HG02938 (cell line): Measurements from ENCODE around the gene IL18RAP.

Experiments
- ATAC-seq: cut with Tn5 transposase; IDR thresholded peaks from one replicate; pipeline ENCODE4 v1.9.1; 2021; ENCODE audit warnings: mild to moderate bottlenecking, moderate library complexity; ENCODE audit not compliant: unreplicated experiment

Gene IL18RAP

DNA sequence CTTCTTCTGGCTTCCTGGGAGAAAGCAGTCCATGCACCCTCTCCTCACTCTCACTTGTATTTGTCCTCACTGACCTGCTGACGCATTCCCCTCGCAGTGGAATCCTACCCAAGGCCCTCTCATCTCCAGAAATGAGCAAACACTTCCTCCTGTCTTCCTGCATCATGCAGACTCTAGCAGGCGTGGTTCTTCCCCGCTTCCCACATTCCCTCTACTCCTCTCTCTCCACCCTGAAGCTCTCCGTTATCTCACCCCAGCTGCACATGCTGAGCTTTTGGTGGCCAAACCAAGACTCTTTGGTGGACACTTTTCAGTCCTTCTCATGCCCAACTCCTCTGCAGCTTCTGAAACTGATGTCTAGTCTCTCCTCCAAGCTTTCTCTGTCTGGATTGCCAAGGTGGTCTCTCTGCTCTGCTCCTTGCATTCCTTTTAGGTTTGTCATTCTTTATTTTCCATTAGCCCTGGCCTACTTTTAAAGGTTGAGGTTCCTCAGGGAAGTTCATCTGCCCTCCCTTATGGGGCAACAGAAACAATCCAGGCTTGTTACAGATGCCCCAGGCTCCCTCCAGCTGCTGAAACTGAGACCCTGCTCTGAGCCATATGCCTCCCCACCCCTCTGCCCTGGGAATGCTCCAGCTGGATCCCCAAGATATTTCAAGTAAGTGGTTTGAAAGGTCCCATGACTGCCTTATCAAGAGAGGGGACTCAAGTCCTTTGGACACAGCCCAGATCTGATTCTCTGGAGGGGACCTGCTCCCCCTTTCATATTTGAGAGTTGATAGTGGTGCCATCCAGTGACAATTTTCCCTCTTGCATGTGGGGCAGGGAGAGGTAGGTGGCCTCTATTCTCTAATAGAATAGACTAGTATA lies 835 bp upstream of the IL18RAP start:
- ATAC-seq: no peak

DNA sequence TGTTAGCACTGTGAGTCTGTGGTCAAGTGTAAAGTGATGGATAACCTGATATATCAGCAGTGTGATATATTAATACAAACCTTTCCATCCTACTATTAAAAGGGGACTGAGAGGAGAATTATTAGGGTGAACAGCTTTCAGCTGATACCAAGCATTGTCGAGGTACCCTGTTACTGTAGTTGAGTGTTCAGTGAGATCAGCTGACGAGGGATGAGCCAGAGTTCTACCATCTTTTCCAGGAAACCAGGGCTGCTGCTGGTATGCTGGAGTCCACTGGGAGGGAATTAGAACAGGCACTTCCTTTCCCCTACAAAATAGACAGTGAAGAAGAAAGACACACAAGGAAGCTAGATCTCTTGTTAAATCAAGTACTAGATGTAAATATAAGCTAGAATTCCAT lies 408 bp downstream of the IL18RAP start:
- no peak for ATAC-seq

DNA sequence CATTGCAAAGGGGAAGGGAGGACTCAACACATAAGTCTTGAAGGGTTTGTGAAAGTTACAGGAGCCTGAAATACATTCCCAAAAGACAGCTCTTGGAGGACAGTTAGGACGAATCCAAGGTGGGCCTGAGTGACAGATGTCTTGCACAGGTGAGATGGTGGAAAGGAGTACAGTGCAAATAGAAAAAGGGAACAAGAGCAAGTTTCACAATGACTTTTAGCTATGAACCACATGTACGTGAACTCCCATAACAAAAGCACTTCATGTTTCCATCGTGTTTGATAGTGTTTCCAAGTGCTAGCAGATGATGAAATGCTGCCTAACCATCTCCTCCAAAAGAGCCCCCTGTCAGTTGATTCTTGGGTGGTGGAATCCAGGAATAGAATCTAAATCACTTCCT lies 1.8 kb downstream of the IL18RAP start:
- peak; percentile 93 for ATAC-seq

DNA sequence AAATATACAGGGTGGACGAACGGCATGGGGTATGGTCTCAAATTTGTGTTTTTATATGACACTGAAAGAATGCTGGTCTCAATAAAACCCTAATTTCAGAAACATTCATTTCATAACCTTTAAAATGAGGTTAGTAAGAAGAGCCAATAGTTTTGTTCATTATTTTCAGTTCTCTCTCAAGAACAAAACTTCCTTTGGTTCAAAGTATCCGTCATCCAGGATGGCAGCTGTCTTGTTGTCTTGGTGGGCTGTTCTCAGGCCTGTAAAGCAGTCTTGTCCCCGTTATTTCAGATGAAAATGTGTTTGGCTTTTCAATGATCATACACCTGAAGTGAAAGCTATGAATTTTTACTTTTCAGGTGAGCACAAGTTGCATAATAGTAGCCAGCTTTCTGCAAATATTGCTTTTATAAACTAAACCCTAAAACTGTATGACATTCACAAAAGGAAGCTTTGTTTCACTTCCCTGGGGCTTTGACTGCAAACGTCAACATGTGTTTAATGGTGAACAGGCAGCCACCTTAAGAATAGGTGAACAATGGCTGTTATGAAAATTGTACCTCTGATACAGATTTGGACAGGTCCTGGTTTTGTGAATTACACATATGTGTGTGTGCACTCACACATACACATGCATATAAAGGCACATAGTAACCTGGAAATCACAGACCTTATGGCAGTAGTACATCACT lies 2.6 kb downstream of the IL18RAP start:
- ATAC-seq: no peak

DNA sequence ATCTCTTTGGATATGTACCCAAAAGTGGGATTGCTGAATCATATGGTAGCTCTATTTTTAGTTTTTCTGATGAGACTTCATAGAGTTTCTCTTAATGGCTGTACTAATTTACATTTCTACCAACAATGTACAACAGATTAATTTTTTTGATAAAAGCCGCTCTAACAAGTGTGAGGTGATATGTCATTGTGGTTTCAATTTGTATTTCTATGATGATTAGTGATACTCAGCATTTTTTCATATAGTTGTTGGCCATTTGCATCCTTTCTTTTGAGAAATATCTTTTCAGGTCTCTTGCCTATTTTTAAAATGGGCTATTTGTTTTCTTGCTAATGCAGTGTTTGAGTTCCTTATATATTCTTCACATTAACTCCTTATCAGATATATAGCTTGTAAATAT lies 4.3 kb downstream of the IL18RAP start:
- no peak for ATAC-seq

DNA sequence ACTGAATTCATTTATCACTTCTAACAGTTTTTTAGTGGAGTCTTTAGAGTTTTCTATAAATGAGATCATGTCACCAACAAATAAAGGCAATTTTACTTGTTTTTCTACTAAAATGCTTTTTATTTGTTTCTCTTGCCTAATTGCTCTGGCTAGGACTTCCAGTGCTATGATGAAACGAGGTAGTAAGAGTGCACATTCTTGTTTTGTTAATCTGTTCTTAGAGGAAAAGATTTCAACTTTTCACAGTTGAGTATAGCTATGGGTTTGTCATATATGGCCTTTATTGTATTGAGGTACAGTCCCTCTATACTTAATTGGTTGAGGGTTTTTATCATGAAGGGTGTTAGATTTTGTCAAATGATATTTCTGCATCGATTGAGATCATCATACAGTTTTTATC lies 5.6 kb downstream of the IL18RAP start:
- ATAC-seq: no peak

DNA sequence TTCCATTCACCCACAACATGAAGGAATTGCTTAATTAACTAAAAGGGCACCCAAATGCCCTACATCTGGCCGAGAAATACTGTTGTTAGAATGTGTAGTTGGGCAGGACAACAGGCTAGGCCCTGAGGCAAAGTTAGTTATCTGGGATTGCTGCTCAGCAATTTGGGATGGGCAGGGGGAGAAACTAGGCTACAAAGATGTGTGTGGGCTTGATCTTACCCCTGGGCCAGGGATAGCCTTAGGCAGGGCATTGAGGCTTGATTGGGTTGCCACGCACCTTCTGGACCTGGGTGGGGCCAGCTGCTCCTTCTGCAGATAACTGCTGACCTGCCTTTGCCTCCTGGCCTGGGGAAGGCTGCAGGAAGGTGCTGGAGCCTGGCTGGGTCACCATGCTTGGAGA lies 9.4 kb downstream of the IL18RAP start:
- no peak for ATAC-seq

DNA sequence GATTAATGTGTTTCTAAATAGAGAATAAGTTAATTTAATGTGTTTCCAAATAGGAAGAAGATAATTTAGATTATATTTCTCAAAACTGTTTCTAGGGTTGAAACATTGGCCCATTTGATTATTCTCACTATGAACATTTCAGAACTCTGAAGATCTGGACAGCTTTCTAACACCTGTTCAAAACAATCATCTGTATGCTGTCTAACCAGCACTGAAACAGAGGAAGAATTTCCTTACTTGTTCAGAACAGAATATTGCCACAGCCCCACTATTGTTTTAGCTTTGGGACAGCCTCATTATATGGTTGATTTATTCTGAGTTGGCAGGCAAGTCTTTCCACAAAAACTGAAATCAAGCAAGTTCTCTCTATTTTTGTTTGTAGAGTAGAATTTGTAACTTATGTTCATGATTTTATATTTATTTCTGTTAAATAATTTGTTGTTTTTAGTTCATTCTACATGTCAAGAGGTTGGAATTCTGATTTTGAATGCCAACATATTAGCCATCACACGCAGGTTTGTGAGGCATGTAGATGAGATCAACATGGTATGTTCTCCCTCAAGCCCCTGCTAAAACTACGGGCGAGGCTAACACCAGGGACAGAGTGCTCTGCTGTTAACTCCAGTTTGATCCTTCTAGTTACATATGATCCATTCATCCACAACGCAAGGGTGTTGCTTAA lies 11.2 kb downstream of the IL18RAP start:
- no peak for ATAC-seq

DNA sequence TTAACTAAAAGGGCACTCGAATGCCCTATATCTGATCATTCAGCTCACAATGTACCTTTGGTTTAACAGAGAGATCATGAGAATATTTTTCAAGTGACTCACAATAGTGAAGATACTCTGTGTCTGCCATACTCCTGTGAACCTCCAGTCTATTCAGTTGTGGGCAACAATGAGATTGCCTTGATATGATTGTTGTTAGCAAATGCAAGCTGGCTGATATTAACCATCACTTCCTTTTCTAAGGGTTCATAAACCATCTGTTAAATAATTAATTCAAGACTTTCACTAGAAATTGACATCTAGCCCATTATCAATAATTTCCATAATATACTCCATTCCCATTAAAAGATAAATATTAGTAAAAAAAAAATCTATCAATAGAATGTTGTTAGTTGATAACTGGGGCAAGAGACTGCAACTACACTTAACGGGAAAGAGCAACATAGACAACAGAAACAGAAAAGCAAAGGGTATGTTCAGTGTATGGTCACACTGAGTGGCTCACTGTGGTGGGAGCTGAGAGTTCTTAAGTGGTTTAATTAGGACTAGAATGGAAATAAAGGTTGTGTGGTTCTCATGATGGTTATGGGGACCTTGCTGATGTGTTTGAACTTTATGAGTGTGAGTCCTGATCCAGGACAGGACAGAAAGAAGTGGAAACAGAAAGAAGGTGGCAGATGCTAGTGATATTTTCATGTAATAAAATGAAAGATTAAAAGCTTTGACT lies 11.9 kb downstream of the IL18RAP start:
- ATAC-seq: peak; percentile 82

DNA sequence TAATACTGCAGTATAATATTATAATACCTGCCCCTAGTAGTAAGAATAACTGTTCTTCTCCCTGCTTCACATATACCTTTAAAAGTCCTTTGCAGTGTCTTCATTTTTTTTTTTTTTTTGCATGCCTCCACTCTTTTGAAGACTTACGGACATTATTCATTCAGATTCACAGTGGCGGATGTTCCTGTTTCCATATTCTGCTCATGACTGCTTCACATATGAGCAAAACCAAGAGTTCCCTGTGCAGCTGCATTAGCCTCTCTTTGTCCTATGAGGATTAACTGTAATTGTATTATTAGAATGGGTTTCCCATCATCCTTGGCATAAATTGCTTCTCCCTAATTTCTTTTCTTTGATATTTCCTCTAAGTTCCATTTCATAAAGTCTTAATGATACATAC lies 12.8 kb downstream of the IL18RAP start:
- ATAC-seq: no peak

DNA sequence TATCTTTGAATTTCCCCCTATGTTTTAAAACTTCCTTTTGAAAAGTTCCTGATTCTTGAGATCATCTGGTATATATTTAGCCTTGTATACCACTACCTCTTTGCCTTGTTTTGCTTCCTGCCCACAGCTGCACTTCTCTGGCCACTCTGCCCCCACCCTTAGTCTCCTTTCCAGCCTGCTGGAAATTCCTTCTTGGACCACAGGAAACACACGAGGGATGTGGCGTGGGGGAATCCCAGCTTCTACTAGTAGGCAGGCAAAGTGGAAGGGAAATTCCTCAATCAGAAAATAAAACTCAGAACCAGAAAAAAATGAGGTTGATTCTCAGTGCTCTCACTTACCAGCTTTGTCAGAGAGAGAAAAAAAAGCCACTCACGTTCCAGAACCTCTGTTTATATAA lies 13.4 kb downstream of the IL18RAP start:
- no peak for ATAC-seq

DNA sequence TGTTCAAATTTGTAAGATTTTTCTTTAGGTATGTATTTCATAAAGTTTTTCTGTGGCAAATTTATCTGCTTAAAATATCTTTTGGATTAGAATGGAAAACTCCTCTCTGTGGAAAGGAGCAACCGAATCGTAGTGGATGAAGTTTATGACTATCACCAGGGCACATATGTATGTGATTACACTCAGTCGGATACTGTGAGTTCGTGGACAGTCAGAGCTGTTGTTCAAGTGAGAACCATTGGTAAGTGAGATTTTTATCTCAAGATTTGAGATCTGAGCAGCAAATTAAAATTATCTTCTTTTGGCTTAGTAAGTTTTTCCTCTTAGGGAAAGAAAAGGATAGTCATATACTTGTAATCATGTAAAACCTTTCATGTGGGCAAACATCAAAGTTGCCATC lies 14.2 kb downstream of the IL18RAP start:
- ATAC-seq: no peak

DNA sequence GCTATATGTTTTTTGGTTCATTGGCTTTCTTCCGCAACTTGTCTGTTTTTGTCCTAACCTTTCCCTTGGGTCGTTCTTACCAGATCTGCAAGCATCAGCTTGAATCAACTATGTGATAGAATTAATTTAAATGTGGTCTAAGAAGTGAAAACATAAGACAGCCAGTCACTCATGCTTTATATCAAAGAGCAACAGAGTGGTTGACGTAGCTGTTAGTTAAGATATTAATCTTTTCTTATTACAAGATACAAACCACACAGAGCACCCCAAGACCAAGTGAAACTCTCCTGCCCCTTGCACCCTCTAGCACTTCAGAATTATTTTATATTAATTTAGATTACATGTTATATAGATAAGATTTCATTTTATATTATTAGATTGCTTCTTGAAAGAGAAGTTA lies 15.2 kb downstream of the IL18RAP start:
- no peak for ATAC-seq

DNA sequence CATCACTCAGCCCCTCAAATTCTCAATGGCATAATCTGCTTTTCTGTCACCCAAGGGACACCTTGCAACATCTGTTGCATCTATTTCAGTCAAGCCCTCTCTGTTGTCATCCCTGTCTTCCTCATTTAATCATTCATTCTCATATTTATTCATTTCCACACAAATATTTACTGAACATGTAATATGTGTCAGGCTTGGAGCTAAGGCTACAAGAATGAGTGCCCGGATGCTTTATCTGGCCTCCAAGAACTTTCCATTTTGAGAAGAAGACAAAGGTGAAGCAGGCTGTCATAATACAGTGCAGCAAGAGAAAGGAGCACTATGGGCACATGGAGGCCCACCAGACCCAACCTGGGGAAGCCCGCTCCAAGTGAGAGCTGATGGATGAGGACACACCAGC lies 15.6 kb downstream of the IL18RAP start:
- ATAC-seq: no peak

DNA sequence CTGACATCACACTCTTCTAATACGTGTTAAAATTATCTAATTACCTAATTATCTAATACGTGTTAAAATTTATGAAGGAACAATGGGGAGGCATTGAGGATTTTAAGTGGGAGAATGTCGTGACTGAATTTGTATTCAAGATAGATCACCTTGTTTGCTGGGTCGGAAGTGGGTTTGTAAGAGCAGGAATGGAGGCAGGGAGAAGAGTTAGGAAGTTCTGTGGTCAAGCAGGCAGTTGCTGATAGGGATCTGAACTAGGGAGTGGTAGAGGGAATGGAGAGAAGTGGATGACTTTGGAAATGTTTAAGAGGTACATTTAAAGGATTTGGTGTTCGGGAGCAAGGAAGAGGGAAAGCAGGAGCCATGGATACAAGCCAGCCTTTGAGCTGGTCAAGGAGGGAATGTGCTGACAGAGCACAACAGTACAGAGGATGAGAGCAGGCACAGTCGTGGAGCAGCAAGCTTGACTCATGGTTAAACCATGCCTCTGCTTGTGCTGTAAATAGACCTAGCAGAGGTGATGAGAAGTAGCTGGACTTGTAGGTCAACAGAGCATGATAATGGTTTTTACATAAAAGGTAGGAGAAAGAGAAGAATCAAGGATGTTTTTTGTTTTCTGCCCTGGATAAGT lies 16.2 kb downstream of the IL18RAP start:
- no peak for ATAC-seq

DNA sequence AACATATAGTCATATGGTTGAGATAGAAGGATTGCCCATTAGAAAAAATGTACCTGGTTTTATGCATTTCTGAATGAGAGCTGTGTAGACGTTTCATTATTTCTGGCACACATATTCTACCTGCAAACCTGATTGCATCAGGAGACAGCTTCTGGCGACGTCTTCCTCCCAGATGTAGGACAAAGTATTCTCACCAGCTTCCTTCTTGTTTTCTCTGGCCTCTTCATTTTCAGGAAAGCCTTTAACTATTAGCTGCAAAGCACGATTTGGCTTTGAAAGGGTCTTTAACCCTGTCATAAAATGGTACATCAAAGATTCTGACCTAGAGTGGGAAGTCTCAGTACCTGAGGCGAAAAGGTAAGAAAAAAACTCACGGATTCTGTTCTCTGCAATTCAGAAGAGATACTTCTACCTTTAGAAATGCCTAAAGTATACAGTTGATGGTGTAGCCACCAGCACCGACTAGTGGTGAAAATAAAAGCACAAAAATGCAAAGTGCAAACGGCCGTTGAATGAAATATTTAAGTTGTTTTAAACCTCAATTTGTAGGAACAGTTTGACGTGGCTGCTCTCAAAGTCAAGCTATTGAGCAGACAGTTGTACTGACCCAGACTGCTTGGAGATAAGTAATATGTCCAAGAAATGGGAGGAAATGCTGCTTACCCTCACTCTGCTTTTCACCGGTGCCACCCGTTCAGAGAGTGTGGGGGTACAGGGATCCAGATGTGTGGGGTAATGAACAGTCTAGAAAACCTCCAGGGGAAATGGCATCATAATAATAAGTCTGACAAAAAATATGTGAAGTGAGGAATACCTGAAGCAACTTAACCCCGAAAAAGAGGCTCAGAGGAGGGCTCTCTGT lies 20.2 kb downstream of the IL18RAP start:
- ATAC-seq: peak; percentile 59

DNA sequence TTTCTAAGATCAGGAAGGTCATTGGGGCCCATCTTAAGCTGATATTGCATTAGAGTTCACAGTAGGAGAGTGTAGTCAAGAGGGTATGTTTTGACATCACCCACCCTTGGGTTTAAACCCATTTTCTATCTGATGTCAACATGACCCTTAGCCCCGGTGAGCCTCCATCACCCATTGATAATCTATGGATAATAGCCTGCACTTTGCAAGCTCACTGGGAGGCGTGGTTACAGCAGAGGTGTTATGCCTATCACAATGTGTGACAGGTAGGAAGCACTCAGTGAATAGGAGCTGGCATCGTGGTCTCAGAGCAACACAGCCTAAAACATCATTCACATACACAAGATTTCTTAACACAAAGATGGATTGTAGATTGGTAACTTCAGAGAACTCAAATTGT lies 21.3 kb downstream of the IL18RAP start:
- ATAC-seq: no peak

DNA sequence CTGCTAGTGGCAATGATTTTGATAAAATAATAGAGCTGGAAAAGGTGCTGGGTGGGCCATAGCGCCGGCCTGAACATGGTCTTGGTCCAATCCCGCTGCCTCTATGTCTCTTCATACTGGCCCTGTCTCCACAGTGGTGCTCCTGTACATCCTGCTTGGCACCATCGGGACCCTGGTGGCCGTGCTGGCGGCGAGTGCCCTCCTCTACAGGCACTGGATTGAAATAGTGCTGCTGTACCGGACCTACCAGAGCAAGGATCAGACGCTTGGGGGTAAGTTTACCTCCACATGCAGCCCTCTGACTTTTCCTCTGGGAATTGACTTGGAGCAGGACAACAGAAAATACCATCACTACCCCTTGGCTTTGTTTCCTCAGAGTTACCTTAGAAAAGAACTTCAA lies 24.0 kb downstream of the IL18RAP start:
- no peak for ATAC-seq

DNA sequence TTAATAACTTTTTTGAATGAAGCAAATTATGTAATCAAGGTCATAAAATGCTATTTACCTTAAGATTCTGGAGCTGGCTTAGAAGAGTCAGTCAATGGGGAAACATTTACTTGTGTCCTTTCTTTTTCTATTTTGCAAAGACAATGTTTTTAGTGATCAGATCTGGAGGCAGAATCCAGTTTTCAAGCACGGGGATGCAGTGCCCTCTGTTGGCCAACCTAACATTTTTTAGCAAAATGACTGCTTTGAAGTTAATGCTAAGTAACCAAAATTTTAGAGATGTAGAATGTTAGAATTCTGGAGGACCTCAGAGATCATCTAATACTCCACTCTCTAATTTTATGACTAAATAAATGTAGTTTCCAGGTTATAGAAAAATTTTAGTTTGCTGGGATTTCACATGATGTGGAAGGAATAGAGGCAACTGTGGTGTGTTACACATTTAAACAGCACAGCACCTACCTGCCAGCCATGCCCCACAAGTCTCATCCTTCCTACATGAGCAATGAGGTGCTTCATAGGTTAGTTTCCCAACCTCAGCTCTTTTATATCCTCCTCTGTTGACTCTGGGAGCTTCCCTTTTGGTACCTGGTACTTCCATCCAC lies 26.5 kb downstream of the IL18RAP start:
- ATAC-seq: no peak
